Measurements from ENCODE around the gene CCDC188.

- no peak for TF ChIP-seq CTCF (IDR thresholded peaks at IDR 0.05; ENCODE audit: insufficient read depth, low read depth, low read length)
- no peak for TF ChIP-seq EZH2 (IDR thresholded peaks at IDR 0.05; ENCODE audit: insufficient read depth, low read length)
Observed at GRCh38 chr22:20109411-20110358, 41.2 kb downstream of the CCDC188 start.
